HG03064 (cell line): ENCODE data around the gene SMPD1.

Experiments
- ATAC-seq: cut with Tn5 transposase; IDR thresholded peaks from one replicate; pipeline ENCODE4 v1.9.1; 2021; ENCODE audit warnings: low read depth; ENCODE audit not compliant: unreplicated experiment

The SMPD1 gene

GRCh38 chr11:6389905-6390717 is at the start of gene SMPD1:
Gene SMPD1, plus strand, starts transcription at chr11:6390474. Its CDS starts 125 bp downstream, at chr11:6390599.
- peak; percentile 99 for ATAC-seq

- no peak for ATAC-seq
These were observed 44.9 kb upstream of the SMPD1 start for GRCh38 chr11:6345366-6345765.

- no peak for ATAC-seq
These were observed 40.2 kb upstream of the SMPD1 start for GRCh38 chr11:6350043-6350442.

- no peak for ATAC-seq
These were observed 39.8 kb upstream of the SMPD1 start for GRCh38 chr11:6350486-6350885.

- no peak for ATAC-seq
These were observed 38.4 kb upstream of the SMPD1 start for GRCh38 chr11:6351782-6352382.

GRCh38 chr11:6353367-6353987 is 36.8 kb upstream of the SMPD1 start:
- no peak for ATAC-seq

GRCh38 chr11:6354651-6355485 is 35.4 kb upstream of the SMPD1 start:
- ATAC-seq, result no peak

GRCh38 chr11:6356503-6357055 is 33.7 kb upstream of the SMPD1 start:
- ATAC-seq, result no peak

GRCh38 chr11:6357222-6357621 is 33.1 kb upstream of the SMPD1 start:
- ATAC-seq, result no peak

GRCh38 chr11:6360183-6360582 is 30.1 kb upstream of the SMPD1 start:
- no peak for ATAC-seq

GRCh38 chr11:6362185-6362872 is 27.9 kb upstream of the SMPD1 start:
- no peak for ATAC-seq

- no peak for ATAC-seq
These were observed 27.2 kb upstream of the SMPD1 start for GRCh38 chr11:6362873-6363678.

- no peak for ATAC-seq
These were observed 24.6 kb upstream of the SMPD1 start for GRCh38 chr11:6365659-6366058.

- no peak for ATAC-seq
These were observed 18.4 kb upstream of the SMPD1 start for GRCh38 chr11:6371825-6372224.

- ATAC-seq, result no peak
These were observed 12.2 kb upstream of the SMPD1 start for GRCh38 chr11:6377902-6378639.

GRCh38 chr11:6378640-6378989 is 11.7 kb upstream of the SMPD1 start:
- ATAC-seq, result no peak

GRCh38 chr11:6385046-6385777 is 5.1 kb upstream of the SMPD1 start:
- no peak for ATAC-seq
